Activated naive CD8-positive, alpha-beta T cell treated with anti-CD3 and anti-CD28 coated beads, Interleukin-2, amount 50 U/mL, for 16 hours (primary cell): Measurements from ENCODE around the gene DPYSL4.

Source experiments
- DNase-seq: peaks from one replicate; pipeline ENCODE4 v3.0.0-alpha.2; 2020; ENCODE audit warnings: low read depth, low spot score

Gene DPYSL4

GRCh38 chr10:132195366-132196075 is 8.8 kb downstream of the DPYSL4 start:
- DNase-seq = no peak

DNA sequence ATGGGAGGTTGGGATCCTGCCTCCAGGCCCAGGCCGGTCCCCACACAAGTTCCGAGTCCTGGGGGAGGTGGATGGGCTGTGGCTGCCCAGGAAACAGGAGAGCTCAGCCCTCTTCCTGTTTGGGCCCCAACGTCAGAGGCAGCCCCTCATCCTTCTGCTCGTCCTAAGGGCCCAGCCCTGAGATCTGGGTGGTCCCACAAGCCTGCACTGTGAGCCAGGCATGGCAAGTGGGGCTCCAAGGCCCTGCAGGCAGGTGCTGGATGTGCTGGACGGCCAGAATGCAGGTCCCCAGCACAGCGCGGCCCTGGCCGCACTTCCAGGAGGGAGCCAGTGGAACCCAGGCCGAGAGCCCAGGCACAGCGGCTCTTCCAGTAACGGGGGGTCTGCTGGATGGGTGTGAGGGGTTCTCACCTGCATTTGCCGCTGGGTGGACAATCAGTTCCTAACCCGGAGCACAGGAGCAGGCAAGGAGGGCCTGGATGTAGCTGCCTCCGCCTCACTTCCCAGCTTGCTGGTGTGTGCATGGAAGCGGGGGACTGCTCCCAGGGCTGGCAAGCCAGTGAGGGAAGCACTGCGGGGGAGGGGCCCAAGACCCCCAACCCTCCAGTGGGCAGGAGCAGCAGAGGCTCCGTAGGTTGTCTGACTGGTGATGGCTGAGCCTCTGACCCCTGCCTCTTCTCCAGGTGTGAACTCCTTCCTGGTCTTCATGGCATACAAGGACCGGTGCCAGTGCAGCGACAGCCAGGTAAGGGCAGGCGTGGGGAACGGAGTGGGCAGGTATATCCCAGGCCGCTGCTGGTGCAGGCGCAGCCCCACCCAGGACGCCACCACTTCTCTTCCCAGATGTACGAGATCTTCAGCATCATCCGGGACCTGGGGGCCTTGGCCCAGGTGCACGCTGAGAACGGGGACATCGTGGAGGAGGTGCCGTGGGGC is 9.7 kb downstream of the DPYSL4 start:
- no peak for DNase-seq

GRCh38 chr10:132197271-132198067 is 10.7 kb downstream of the DPYSL4 start:
- no peak for DNase-seq

- DNase-seq = no peak
These were observed 11.3 kb downstream of the DPYSL4 start for GRCh38 chr10:132198068-132198370.

GRCh38 chr10:132198381-132199181 is 11.8 kb downstream of the DPYSL4 start:
- no peak for DNase-seq

DNA sequence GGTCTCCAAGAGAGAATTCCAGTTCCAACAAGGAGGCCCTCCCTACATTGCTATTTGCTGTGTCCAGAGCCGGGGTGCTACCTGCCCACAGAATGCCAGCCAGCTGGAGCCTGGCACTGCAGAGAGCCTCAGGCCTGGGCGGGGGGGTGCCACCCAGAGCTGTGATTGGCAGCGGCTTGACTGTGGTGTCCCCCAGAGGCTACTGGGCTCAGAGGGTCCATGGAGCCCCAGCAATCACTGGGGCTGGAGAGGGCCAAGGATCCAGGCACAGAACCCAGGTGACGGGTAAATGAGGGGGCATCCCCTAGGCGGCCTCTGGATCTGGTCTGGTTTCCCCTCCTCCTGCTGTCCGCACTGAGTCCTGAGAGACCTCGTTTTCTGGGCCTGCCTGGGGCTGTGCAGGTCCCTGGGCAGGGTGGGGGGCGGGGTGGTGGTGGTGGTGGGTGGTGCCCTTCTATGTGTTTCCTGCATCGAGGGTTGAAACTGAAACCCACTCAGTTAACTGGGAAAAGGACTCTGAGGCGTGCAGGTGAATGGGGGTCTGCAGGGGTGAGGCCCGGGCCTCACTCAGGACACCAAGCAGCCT is 12.6 kb downstream of the DPYSL4 start:
- DNase-seq = no peak

GRCh38 chr10:132199854-132200311 is 13.1 kb downstream of the DPYSL4 start:
- DNase-seq = no peak

DNA sequence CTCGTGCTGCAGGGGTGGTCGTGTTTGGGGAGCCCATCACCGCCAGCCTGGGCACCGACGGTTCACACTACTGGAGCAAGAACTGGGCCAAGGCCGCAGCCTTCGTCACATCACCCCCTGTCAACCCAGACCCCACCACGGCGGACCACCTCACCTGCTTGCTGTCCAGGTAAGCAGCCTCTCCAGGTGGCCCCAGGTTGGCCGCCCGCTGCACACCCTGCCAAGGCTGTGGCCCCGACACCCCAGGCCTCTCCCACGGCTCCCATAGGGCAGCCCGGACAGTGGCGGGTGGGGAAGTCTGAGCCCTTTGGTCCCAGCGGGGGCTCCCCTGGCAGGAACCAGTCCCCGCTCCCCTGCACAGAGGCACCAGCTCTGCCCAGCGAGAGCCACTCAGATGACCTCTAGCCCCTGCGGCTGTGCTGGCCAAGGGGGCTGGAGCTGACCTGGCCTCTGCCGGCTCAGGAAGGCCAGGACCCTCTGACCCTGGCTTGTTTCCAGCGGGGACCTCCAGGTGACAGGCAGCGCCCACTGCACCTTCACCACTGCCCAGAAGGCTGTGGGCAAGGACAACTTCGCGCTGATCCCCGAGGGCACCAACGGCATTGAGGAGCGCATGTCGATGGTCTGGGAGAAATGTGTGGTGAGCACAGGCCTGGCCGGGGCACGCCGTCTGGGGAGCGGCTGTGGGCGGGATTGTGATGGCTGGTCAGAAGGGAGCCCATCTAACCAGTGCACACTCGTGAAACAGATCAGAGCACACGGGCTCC is 13.8 kb downstream of the DPYSL4 start:
- no peak for DNase-seq

GRCh38 chr10:132201111-132201969 is 14.6 kb downstream of the DPYSL4 start:
- DNase-seq = no peak

DNA sequence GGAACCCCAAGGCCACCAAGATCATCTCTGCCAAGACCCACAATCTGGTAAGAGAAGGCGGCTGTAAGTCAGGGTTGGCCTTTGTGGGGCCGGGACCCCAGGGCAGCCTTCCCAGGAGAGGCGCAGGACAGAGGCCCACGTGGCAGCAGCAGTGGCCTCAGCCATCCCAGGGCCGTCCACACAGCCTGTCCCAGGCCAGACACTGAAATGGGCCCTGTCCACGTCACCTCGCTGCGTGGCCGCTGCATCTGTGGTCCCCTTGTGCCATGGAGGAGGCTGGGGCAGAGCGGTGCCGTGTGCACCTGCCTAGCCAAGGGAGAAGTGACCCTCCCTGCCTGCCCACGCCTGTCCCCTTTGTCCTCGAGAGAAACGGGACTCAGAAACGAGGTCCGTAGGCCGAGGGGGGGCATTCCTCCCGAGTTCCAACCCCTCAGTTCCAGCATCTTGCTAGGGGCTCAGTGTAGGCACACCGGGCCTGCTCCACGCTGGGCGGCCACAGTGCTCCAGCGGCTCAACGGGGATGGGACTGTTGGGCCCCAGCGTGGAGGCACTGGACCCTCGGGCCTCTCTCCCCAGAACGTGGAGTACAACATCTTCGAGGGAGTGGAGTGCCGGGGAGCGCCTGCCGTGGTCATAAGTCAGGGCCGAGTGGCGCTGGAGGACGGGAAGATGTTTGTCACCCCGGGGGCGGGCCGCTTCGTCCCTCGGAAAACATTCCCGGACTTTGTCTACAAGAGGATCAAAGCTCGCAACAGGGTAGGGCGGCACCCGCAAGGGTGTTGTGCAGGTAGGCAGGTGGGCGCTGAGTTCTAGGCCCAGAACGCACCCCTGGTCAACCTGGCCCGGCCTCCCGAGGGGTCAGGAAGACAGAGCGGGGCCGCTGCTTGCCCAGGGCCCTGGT is 15.6 kb downstream of the DPYSL4 start:
- DNase-seq = no peak

DNA sequence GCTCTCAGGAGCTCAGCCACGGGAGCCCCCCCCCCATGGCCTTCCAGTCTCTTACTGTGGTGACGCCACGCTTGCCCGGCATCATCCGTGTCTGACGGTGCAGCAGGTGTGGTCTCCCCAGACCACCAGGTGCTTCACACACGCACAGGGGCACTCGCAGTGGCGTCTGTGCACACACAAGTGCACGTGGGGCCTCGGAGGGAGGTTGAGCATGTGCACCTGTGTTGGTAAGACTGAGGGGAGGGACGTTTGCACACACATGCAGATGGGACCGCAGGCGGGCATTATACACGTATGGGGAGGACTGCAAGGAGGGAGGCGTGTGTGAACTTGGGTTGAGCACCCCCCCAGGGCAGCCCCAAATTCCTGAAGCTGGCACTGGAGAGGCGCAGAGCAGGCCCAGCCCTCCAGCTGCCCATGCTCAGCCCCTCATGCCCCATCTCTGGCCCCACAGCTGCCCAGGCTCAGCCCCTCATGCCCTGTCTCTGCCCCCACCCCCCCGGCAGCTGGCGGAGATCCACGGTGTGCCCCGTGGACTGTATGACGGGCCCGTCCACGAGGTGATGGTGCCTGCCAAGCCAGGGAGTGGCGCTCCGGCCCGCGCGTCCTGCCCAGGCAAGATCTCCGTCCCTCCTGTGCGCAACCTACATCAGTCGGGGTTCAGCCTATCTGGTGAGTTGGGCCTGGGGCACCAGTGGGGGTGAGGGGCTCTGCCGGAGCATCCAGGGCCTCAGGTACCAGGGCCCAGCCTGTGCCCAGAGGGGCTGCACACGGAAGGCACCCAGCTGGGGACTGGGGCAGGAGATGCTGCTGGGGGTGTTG is 16.7 kb downstream of the DPYSL4 start:
- DNase-seq = no peak

DNA sequence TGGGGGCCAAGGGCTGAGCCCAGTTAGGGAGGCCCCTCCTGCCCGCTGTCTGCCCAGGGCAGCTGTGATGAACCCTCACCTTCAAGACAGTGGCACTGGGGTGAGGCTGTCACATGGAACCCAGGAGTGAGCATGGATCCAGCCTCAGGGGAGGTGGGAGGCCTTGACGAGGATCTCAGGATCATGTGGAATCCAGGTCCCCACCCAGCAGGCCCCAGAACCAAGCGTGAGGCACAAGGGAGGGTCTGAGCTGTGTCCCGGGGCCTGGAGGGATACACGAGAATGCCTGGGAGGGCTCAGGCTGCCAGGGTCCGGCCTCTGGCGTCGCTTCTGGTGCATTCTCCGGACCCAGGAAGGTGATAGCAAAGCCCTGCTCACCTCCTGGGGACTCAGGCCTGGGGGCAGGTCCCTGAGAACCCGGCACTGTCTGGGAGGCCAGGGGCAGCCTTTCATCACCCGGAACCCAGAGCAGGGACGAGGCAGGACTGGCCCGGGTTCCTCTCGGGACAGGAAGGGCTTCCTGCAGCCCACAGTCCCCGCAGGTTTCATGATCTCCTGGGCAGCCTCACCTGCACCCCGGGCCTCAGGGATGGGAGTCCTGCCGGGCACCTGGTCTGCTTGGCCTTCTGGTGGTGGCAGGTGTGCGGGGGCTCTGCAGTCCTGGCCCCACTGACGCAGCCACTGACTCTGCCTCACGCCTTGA is 17.5 kb downstream of the DPYSL4 start:
- no peak for DNase-seq

GRCh38 chr10:132204781-132205473 is 18.2 kb downstream of the DPYSL4 start:
- DNase-seq = no peak

GRCh38 chr10:132205650-132206376 is 19.1 kb downstream of the DPYSL4 start:
- no peak for DNase-seq

DNA sequence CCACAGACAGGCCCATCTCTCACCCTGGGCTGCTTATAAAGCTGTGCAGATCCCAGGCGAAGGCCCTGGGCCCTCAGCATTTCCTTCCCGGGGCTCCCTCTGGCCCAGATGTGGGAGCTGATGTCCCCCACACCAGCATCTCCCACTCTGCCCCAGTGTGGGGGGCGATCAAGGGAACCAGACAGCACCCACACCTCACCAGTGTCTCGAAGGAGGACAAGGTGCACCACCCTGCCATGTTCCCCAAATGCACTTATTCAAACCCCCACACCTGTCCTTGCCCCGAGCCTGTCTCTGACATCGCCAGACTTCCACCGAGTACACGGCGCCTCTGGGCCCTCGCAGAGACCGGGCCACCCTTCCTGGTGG is 19.6 kb downstream of the DPYSL4 start:
- no peak for DNase-seq
